HG02763 (cell line): Measurements from ENCODE around the gene C9orf50.

Source experiments
- ATAC-seq: cut with Tn5 transposase; IDR thresholded peaks from one replicate; pipeline ENCODE4 v1.9.1; 2021; ENCODE audit warnings: mild to moderate bottlenecking, moderate library complexity; ENCODE audit not compliant: unreplicated experiment

The C9orf50 gene

DNA sequence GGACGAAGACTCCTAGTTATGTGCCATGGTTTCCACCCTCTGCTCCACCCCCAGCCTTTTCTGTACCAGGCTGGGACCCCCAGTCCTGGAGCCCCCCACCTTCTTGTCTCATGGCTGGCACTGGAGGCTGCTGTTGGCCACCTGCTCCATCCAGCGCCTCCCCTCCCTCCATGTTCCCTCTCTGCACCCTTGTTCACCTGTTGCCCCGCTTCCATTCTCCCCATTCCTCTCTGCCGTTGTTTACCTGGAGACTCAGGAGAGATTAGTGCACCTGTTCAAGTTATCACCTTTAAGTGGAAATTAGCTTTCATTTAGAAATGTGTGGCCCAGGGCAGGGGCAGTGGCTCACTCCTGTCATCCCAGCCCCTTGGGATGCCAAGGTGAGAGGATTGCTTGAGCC lies 12.3 kb upstream of the C9orf50 start:
- no peak for ATAC-seq

- no peak for ATAC-seq
These were observed 11.6 kb upstream of the C9orf50 start for GRCh38 chr9:129632460-129632859.

DNA sequence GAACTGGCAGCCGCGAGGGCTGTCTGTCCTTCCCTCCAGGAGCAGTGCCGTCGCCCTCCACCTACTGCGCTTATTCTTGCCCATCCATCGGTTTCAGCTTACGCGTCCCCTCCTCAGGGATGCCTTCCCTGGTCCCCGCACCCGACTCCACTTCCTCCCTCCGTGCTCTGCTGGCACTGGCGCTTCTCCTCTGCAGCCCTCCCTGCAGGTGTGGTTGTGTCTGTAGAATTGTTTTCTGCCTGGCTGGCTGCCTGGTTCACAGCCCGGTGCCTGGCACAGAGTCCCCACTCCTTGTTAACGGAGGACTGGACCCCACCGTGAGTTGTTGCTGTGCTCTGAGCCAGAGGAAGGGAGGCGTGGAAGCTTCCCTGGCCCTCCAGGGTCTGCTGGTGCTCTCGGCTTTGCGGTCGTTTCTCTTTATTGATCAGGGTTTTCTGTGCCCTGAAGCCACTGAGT lies 10.8 kb upstream of the C9orf50 start:
- ATAC-seq: no peak

DNA sequence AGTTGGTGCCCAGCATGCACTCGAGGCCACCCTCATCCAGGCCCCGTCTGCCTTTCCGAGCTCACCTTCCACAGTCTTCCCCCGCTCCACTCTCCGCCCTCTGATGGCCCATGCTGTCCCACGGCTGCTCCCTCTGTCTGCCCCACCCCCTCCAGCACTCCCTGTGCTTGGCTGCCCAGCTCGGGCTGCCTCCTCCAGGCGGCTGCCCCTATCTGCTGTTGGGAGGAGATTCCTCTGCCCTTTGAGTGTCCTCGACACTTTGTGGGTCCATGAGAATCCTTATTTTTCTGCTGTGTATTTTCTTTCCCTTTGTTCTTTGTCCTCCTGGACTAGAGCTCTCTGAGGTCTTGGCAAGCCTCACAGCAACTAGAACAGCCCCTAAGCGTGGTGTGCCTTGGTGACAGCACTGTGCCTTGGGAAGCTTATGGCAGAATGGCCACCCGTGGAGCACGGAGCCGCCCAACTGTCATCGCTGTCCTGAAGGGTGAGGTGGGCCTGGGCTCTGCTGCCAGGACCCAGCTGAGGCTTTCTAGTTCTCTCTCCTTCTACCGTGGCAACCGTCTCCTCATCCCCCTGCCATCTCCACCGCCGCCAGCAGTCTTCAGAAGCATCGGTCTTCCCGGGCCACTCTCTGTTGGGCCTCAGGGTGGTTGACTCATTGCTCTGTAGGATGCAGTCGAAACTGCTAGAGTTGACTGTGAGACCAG lies 10.2 kb upstream of the C9orf50 start:
- no peak for ATAC-seq

GRCh38 chr9:129629251-129629820 lies 8.4 kb upstream of the C9orf50 start:
- no peak for ATAC-seq

DNA sequence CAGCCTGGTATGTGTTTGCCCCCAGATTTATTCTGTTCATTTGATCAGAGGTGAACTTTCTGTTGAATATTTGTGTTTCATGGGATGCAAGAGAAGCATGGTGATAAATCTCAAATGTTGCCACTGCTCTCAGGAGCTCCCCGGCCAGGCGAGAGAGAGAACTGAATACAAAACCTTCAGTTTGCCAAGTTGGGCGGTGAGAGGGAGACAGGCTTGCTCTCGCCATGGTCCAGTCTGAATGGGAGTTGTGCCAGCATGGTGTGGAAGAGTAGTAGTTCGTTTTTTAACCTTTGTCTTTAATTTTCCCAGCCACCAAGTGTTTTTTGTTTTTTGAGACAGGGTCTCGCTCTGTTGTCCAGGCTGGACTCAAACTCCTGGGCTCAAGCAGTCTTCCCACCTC lies 7.8 kb upstream of the C9orf50 start:
- ATAC-seq: no peak

- no peak for ATAC-seq
These were observed 6.9 kb upstream of the C9orf50 start for GRCh38 chr9:129627556-129628440.

GRCh38 chr9:129626625-129627284 lies 5.9 kb upstream of the C9orf50 start:
- ATAC-seq: no peak

DNA sequence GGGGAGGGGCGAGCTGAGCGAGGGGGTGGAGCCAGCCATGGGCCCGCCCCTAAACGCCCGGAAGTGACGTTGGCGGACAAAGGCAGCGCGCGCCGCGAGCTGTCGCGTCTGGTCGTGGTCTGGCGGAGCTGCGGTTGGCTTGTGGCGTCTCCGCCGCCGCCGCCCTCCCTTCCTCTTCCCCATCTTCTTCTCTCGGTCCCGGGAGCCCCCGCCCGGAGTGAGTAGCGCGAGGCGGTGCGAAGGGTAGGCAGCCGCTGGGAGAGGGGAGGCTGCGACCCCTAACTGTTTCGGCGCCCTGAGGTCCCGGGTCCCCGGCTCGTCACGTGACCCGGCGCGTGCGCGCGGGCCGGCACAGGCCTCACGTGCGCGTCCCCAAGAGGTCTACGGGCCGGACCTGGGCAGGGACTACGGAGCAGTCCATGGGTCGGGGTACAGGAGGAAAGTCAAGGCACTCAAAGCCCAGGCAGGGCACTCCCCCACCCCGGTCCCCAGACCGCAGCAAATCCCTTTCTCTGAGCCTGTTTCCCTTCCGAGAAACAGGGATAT lies 5.3 kb upstream of the C9orf50 start, which contains the start of gene NTMT1:
NTMT1 (plus strand) TSS at position 85 of the 546 bp plus-strand sequence. CDS start 6,541 bp downstream, outside the sequence.
- ATAC-seq: peak; percentile 82

DNA sequence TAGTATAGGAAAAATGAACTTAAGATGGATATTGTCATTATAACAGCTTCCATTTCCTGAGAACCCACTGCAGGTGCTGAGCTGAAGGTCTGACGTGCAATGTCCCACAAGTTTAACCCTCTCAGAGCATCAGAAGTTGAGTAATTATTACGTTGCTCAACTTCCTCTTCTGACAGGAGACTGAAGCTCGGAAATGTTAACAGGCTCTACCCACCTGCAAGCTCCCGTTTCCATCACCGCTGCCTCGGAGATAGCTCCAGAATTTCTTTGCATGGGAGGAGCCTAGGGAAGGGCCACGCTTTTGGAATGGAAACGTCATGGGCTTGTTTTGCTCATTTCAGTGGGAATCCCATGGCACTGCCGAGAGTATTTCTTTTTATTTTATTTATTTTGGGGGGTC lies 4.0 kb upstream of the C9orf50 start:
- no peak for ATAC-seq

- no peak for ATAC-seq
These were observed 3.4 kb upstream of the C9orf50 start for GRCh38 chr9:129624168-129624759.

- ATAC-seq: no peak
These were observed 2.4 kb upstream of the C9orf50 start for GRCh38 chr9:129623331-129623730.

DNA sequence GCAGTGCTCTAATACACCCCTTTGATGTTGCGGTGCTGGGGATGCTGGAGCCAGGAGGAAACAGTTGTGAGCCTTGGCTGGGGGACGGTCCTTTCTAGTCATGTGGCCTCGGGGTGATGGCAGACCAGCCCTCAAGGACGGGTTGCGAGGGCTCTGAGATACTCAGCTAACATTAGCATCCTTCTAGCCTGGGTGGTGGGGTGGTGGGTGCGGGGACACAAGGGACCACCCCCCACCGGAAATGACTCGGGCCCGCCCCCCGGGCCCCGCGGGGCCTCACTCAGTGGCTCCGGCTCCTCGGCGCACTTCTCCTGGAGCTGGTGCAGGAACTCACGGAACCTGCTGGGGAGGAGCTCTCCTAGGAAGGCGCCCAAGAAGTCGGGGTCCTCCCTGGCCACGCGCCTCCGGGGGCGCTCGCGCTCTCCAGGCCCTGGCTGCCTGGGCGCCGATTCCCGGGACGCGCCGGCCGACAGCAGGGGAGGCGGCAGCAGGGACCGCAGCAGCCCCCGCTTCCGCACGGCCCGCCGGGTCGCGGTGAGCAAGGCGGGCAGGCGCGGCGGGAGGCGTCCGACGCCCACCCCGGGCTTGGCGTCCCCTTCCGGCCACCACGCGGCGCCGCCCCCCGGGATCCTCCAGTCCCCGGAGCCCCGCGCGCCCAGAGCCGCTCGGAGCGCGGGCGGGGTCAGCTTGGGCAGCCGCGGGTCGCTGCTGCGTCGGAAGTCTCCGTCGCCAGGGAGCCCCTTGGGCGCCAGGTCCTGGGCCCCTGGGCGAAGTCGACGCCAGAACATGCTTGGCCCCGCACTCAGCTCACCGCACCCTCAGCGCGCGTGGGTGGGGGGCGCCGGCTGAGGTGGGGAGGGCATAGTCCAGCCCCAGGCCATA lies 873 bp downstream of the C9orf50 start:
- no peak for ATAC-seq

DNA sequence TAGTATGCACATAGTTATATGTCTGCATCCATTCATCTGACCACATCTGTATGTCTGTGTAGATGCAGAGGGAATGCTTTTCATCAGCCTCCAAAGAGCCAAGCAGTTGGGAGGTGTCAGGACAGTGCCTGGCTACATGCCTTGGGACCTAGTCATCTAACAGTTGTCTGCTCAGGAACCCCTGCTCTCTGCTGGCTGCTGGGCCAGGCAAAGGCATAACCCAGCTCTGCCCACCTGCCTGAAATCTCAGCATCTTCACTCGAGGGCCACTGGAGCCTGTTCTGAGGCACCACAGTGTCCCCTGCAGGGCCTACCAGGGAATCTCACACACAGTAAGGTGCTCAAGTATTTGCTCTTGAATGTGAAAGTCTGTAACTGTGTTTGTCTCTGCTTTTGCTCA lies 3.7 kb downstream of the C9orf50 start:
- no peak for ATAC-seq

GRCh38 chr9:129615407-129616285 lies 5.3 kb downstream of the C9orf50 start:
- no peak for ATAC-seq

DNA sequence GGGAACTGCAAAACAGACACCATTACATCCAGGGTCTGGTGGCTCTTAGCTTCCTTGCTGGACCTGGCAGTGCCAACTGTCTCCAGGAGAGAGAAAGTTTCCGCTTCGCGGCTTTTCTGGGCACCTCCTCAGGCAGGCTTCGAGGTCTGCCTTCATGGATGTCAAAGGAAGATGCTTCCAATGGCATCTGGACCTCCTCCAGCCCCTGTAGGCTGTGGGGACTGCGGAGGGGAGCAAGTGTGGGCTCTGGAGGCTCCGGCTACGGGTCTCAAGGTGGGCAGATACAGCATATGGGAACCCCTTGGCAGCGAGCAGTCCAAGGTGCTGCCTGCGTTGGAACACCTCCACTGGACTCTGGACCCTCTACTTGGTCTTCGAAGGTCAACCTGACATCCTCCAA lies 6.0 kb downstream of the C9orf50 start:
- no peak for ATAC-seq

- no peak for ATAC-seq
These were observed 7.3 kb downstream of the C9orf50 start for GRCh38 chr9:129613520-129614175.
